HTERT RPE-1 (cell line): ENCODE measurements around the gene UGT1A3.
"Not testable (repeated sequence)": the region's sequence is repeated elsewhere in the genome, so short reads cannot be mapped to it uniquely, and the experiment has no call there.

Experiments
- in situ Hi-C: fragments of 300-500 bp; cut with MboI; formaldehyde crosslinking; loops from 4 replicates; pipeline ENCODE4 v1.14.3; 2020; ENCODE audit warnings: low sequenced_read_pairs

UGT1A3 gene

GRCh38 chr2:233707940-233708644, 20.8 kb upstream of the UGT1A3 start:
- in situ Hi-C loops, result no loop called here

- in situ Hi-C loops, result no loop called here
These were observed 19.9 kb upstream of the UGT1A3 start for GRCh38 chr2:233708942-233709341.

GRCh38 chr2:233711312-233712008, 17.4 kb upstream of the UGT1A3 start:
- in situ Hi-C loops, result no loop called here

- in situ Hi-C loops, result no loop called here
These were observed 16.1 kb upstream of the UGT1A3 start, which contains the start of gene UGT1A5 for GRCh38 chr2:233712611-233713261. Gene UGT1A5, plus strand, starts transcription at chr2:233712907. Its CDS starts 85 bp downstream, at chr2:233712992.

GRCh38 chr2:233713262-233713615, 15.6 kb upstream of the UGT1A3 start:
- in situ Hi-C loops, result no loop called here

GRCh38 chr2:233714121-233714520, 14.7 kb upstream of the UGT1A3 start:
- in situ Hi-C loops, result no loop called here

GRCh38 chr2:233718552-233718951, 10.3 kb upstream of the UGT1A3 start, which contains the start of gene UGT1A4:
Gene UGT1A4, plus strand, starts transcription at chr2:233718736. Its CDS starts 85 bp downstream, at chr2:233718821.
- in situ Hi-C loops, result no loop called here

GRCh38 chr2:233736868-233737653, 8.2 kb downstream of the UGT1A3 start:
- in situ Hi-C loops, result not testable (repeated sequence)

- in situ Hi-C loops, result no loop called here
These were observed 12.0 kb downstream of the UGT1A3 start for GRCh38 chr2:233740870-233741269.

GRCh38 chr2:233743464-233744259, 14.8 kb downstream of the UGT1A3 start:
- in situ Hi-C loops, result no loop called here

GRCh38 chr2:233745073-233745755, 16.4 kb downstream of the UGT1A3 start:
- in situ Hi-C loops, result no loop called here

- in situ Hi-C loops, result not testable (repeated sequence)
These were observed 17.0 kb downstream of the UGT1A3 start for GRCh38 chr2:233745838-233746237.

- in situ Hi-C loops, result no loop called here
These were observed 17.8 kb downstream of the UGT1A3 start for GRCh38 chr2:233746475-233747282.

- in situ Hi-C loops, result no loop called here
These were observed 18.4 kb downstream of the UGT1A3 start for GRCh38 chr2:233747283-233747544.

GRCh38 chr2:233750689-233751088, 21.8 kb downstream of the UGT1A3 start:
- in situ Hi-C loops, result not testable (repeated sequence)

GRCh38 chr2:233751212-233752009, 22.6 kb downstream of the UGT1A3 start:
- in situ Hi-C loops, result not testable (repeated sequence)

GRCh38 chr2:233754872-233755611, 26.2 kb downstream of the UGT1A3 start:
- in situ Hi-C loops, result no loop called here
